ENCODE data around the gene CREB3L1.

- TF ChIP-seq POLR2A (IDR thresholded peaks at IDR 0.05), result no peak
- TF ChIP-seq EP300 (IDR thresholded peaks at IDR 0.05), result no peak
- no peak for TF ChIP-seq POLR2AphosphoS5 (IDR thresholded peaks at IDR 0.05)
These were observed 26.8 kb upstream of the CREB3L1 start for GRCh38 chr11:46250745-46251052.

Data from gastroesophageal sphincter (tissue), 2 donors.